HG02981 (cell line): Measurements from ENCODE around the gene ASIC5.
"Not testable (repeated sequence)": the region's sequence is repeated elsewhere in the genome, so short reads cannot be mapped to it uniquely, and the experiment has no call there.

ENCODE experiments used
- ATAC-seq: cut with Tn5 transposase; IDR thresholded peaks from one replicate; pipeline ENCODE4 v1.9.1; 2021; ENCODE audit warnings: mild to moderate bottlenecking, moderate library complexity; ENCODE audit not compliant: unreplicated experiment

The ASIC5 gene

DNA sequence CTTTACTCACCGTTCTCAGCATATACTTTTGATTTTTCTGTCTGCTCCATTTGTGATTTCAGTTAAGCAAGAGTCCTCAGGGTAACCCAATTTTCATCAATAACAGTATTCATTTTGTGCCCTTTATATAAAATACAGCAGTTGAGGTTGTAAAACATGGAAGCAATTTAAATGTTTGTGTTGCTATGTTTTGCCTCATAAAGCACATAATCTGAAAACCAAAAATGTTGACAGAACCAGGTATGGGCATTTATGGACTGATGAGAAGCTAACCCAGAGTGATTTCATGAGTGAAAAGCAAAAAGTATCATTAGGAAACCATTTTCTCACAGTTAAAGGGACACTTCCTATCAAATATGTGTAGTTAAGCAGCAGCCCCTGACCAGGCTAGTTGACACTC, at the start of gene ASIC5:
Gene ASIC5, minus strand, starts transcription at position 101 of the 400 bp plus-strand sequence. Its CDS starts 51 bp downstream, at position 50.
- ATAC-seq: no peak

GRCh38 chr4:155914782-155915181, 48.7 kb upstream of the ASIC5 start:
- no peak for ATAC-seq

- ATAC-seq: no peak
Measured at GRCh38 chr4:155911905-155912304, 45.8 kb upstream of the ASIC5 start.

GRCh38 chr4:155909615-155910226, 43.6 kb upstream of the ASIC5 start:
- ATAC-seq: no peak

GRCh38 chr4:155908187-155909139, 42.4 kb upstream of the ASIC5 start:
- ATAC-seq: peak; percentile 73

DNA sequence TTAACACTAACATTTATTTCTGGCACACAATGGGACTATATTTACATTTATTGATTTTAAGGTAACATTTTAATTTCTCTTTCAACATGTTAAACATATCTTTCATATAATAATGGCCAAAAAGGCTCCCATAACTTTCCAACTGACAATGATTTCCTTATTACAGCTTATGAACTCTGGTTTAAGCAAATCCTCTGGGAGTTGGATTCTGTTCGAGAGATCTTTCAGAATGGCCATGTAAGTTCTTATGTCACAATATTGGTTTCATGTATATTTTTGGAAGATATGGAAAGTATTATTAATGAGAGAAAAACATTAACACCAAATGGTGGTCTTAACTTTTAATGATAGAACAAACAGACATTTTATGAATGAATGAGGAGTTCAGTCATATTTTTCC, 41.5 kb upstream of the ASIC5 start:
- ATAC-seq: no peak

GRCh38 chr4:155906554-155907247, 40.6 kb upstream of the ASIC5 start:
- ATAC-seq: no peak

GRCh38 chr4:155904331-155904730, 38.3 kb upstream of the ASIC5 start:
- no peak for ATAC-seq

- no peak for ATAC-seq
Measured at GRCh38 chr4:155903453-155903852, 37.4 kb upstream of the ASIC5 start, which contains the start of gene TDO2. TDO2 (plus strand) TSS chr4:155903696; CDS start chr4:155903759, 63 bp downstream.

DNA sequence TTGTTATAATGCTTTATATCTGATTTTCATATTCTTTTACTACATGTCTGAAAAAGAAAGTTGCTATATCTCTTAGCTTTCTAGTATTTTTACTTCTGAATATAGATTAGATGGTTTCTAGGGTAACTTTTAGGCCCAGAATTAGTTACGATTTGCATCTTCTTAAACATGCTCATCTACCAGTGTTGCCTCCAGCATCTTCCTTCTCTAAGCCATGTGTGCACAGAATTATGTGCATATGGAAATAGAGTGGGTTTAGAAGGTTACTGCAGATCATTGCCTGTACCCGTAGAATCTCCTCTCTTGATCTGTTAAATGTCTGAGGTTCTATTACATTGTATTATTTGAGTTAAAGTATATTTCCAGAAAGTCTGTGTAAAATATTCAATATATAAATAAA, 34.9 kb upstream of the ASIC5 start:
- no peak for ATAC-seq

- ATAC-seq: no peak
Measured at GRCh38 chr4:155900381-155900780, 34.3 kb upstream of the ASIC5 start.

DNA sequence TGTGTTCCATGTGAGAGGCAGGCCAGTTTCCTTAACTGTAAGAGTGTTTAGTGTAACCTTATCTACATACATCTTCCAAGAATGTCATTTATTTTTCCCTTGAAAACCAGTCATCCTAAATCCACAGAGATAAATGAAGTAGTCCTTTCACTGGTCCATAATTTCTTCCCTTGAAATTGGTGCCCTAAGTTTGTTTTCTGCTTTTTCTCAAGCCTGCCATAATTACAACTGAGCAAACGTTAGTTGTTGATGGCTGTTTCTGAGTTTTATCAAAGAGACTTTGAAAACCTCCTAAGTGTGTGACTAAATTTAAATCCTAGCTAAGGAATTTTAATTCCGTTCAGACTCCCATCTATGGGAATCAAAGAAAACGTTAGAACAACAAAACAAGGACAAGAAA, 33.8 kb upstream of the ASIC5 start:
- no peak for ATAC-seq

GRCh38 chr4:155898371-155898770, 32.3 kb upstream of the ASIC5 start:
- ATAC-seq: not testable (repeated sequence)

DNA sequence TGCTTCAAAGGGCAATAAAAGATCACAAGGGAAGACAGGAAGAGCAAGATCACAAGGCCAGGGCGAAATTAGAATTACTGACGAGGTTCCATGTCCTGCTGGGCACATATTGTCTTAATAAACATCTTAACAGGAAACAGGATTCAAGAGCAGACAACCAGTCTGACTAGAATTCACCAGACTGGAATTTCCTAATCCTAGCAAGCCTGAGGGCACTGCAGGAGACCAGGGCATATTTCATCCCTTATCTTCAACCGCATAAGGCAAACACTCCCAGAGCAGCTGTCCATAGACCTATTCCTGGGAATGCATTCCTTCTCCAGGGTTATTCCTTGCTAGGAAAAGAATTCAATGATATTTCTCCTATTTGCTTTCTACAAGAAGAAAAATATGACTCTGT, 25.0 kb upstream of the ASIC5 start:
- no peak for ATAC-seq

DNA sequence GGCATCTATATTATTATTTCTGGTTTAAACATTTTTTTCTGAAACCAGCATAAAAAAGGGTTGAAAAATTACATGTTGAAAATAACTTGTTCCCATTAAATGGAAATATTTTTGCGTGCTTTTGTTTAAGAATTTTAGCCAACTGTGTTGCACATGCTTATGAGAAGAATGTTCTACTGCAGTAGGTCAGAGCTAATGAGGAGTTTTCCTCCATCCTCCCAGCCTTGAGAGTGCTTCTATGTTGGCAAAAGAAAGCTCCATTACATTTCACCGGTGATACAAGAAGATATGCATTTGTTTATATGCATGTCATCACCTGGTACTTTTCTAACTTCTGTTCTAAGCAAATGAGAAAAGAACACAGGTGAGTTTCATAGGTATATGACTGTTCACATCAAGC, 23.9 kb upstream of the ASIC5 start:
- ATAC-seq: no peak

GRCh38 chr4:155889031-155889793, 23.1 kb upstream of the ASIC5 start:
- peak; percentile 96 for ATAC-seq

DNA sequence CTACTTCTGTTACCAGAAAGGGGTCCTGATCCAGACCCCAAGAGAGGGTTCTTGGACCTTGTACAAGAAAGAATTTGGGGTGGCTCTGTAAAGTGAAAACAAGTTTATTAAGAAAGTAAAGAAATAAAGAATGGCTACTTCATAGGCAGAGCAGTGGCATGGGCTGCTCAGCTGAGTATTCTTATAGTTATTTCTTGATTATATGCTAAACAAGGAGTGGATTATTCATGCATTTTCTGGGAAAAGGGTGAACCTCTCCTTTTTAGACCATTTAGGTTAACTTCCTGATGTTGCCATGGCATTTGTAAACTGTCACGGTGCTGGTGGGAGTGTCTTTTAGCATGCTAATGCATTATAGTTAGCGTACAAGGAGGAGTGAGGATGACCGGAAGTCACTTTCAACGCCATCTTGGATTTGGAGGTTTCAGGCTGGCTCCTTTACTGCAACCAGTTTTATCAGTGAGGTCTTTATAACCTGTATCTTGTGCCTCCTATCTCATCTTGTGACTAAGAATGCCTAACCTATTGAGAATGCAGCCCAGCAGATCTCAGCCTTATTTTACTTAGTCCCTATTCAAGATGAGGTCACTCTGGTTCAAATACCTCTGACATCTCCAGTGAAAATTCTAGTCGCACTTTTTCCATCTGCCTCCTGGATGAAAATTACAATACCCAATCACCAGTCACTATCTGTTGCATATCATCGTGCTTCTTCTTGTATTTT, 21.9 kb upstream of the ASIC5 start:
- ATAC-seq: no peak

DNA sequence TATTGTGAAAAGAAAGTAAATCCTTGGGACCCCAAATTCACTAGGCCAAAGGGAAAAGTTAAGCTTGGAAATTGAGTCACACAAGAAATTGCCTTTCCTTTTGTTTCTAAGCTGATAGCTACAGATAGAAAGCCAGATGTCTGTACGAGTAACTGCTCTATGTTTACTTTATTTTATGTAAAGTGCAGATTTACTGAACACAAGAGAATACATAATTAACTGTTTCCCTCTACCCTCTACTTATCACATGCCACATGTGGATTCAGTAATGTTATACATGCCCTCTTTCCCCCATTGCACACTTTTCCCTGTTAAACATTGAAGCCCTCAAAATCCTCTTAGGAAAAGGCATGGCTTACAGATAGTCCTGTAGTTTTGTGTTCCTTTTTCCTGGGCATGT, 21.0 kb upstream of the ASIC5 start:
- no peak for ATAC-seq

GRCh38 chr4:155885666-155886065, 19.6 kb upstream of the ASIC5 start:
- ATAC-seq: no peak

- ATAC-seq: no peak
Measured at GRCh38 chr4:155883895-155884294, 17.8 kb upstream of the ASIC5 start.
